Esophagus squamous epithelium (tissue), 5 donors: ENCODE data around the gene HDAC6. TPM values are rescaled to one million over a fixed set of nuclear protein-coding genes. Genes with fewer than 3 reads are reported as not detected.

Source experiments
- DNase-seq: peaks from one replicate; lab custom pipeline; 2025; lab: John Stamatoyannopoulos, UW
- H3K27ac ChIP-seq, 4 donors: fragments of 200-600 bp; sonication (generic); one replicate each; pipeline ENCODE4 v1.5.1; 2016 to 2019; ENCODE audit warnings: mild to moderate bottlenecking in 1 of 4
- H3K27me3 ChIP-seq, 4 donors: fragments of 200-600 bp; sonication (generic); 1 replicate in 3 of 4; 2 replicates in 1 of 4; pipeline versions ENCODE4 v1.5.1 to v1.6.0; 2017 to 2021; ENCODE audit warnings: antibody characterized with exemption in 1 of 4
- H3K36me3 ChIP-seq, 3 donors: fragments of 200-600 bp; sonication (generic); one replicate each; pipeline ENCODE4 v1.5.1; 2016 to 2019
- H3K4me1 ChIP-seq, 3 donors: fragments of 200-600 bp; sonication (generic); one replicate each; pipeline ENCODE4 v1.5.1; 2017 to 2019
- H3K4me3 ChIP-seq, 4 donors: fragments of 200-600 bp; sonication (generic); 1 replicate in 3 of 4; 2 replicates in 1 of 4; pipeline ENCODE4 v1.5.1; 2016 to 2019; ENCODE audit warnings: mild to moderate bottlenecking in 2 of 4, moderate library complexity in 1 of 4
- H3K9me3 ChIP-seq, 3 donors: fragments of 200-600 bp; sonication (generic); one replicate each; pipeline ENCODE4 v1.5.1; 2016 to 2019
- POLR2A ChIP-seq, 4 donors: fragments of 450-650 bp; IDR thresholded peaks; one replicate each; pipeline ENCODE4 v1.6.1; 2017; ENCODE audit warnings: antibody characterized with exemption in 4 of 4, mild to moderate bottlenecking in 4 of 4, moderate library complexity in 3 of 4
- WGBS, 2 donors: methylation state at CpG; one replicate each; pipeline ENCODE4 v1.1.5; 2018; 5-methylcytosine and 5-hydroxymethylcytosine counted together
- intact Hi-C: fragments of 100-400 bp; cut with DNase I; formaldehyde crosslinking; loops from one replicate; pipeline ENCODE4 v1.15.0; 2022
- total RNA-seq, 4 donors: library from RNA; depleted of rRNA; stranded (reverse); fragments of >200 nt; gene quantifications; one replicate each; pipeline ENCODE4 v1.1.0, GENCODE V29; 2016
- TF ChIP-seq, protein P1 (sequence below), 6 experiments: fragments of 450-650 bp in 4 of 6; fragments of 200-600 bp in 2 of 6; sonication (generic) in 2 of 6; IDR thresholded peaks; one replicate each; pipeline ENCODE4 v1.5.1; 2016 to 2019; ENCODE audit warnings: antibody characterized with exemption in 6 of 6, mild to moderate bottlenecking in 4 of 6, moderate library complexity in 4 of 6
- donor health status: DM: yes; HTN: yes; CAD: no.

Gene HDAC6
- total RNA-seq, 4 donors from 2014 or later, result 39.9 to 54.9 (median 48.2) TPM

DNA sequence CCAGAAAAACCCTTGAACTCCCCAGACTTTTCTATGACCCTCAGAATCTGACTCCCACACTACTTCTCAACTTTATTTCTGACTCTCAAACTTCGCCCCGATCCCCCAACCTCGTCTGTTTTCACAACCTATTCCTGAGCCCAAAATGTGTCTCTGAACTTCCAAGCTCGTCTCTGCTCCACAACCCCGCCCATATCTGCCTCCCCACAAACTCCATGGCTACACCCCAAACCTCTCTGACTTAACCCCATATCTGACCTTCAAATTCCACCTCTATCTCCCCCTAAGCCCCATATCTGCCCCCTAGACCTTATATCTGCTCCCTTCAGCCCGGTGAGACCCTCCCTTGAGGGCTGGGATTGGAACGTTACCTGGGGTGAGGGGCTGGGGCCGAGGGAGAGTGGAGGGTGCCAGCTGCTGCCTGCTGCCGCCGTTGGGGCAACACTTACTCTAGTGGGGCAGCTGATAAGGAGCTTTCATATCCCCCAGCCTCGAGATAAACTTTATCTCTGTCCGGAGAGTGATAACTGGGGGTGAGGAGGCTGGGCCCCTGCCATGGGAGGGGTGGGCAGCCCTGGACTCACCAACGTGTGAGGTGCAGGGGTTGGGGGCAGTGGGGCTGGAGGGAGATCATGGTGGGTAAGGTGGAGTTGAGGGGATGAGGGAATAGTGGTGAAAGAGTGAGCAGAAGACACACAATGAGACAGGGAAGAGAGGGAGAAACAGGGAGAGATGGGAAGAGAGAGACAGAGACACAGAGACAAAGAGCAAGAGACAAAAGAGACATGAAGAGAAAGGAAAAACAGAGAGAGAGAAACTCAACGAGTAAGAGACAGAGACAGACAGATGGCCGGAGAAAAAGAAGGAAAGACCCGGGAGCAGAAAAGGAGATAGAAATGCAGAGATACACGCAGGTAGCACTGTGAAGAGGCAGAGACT lies 14.1 kb upstream of the HDAC6 start:
- Histone ChIP-seq H3K4me1 (no peaks in the 10 kb centered on the region), H3K36me3 (no peaks in the 10 kb centered on the region), H3K27me3 (peaks cover 0 to 10% (median 0%) of the 10 kb centered on the region in 4 donors), H3K4me3 (no peak overlapping the region), H3K9me3 (no peaks in the 10 kb centered on the region), H3K27ac (no peak overlapping the region)
- no peak for DNase-seq
- intact Hi-C loops, result no loop called here
- 57 to 59% methylated on average over 10 to 15 of the region's 17 CpGs for WGBS, 2 donors
- TF ChIP-seq, protein P1, sequence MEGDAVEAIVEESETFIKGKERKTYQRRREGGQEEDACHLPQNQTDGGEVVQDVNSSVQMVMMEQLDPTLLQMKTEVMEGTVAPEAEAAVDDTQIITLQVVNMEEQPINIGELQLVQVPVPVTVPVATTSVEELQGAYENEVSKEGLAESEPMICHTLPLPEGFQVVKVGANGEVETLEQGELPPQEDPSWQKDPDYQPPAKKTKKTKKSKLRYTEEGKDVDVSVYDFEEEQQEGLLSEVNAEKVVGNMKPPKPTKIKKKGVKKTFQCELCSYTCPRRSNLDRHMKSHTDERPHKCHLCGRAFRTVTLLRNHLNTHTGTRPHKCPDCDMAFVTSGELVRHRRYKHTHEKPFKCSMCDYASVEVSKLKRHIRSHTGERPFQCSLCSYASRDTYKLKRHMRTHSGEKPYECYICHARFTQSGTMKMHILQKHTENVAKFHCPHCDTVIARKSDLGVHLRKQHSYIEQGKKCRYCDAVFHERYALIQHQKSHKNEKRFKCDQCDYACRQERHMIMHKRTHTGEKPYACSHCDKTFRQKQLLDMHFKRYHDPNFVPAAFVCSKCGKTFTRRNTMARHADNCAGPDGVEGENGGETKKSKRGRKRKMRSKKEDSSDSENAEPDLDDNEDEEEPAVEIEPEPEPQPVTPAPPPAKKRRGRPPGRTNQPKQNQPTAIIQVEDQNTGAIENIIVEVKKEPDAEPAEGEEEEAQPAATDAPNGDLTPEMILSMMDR (IDR thresholded peaks at IDR 0.05), result no peak

DNA sequence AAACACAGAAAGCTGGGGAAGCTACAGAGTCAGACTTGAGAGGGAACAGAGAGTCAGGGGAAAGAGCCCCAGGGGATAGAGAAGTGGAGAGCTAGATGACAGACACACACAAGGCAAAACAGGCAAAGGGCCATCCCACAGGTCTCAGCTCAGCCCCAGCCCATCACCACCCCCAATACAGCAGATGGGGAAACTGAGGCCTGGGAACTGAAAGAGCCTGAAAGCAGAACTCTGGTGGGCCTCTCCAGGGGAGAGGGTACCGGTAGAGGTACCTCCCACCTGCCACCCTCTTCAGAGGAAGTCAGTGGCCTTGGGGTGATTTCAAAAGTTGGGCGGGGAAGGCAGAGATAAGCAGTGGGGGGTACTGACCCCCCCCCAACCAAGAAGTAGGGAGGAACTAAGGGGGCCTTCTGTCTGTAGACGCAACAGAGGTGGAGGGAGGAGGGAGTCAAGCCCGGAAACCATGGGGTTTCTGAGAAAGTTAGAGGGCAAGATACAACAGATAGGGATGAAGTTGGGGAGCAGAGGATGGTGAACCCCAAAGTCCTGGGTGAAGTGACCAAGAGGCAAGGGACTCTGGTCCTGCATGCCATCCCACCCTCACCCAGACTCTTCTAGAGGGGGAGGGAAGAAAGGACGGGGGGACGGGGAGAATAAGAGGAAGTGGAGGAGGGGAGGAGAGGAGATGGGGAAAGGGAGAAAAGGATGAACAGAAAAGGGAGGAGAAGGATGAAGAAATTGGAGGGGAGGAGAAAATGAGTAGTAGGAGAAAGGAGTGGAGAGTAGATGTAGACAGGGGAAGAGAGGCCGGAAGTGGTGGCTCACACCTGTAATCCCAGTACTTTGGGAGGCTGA lies 12.3 kb upstream of the HDAC6 start:
- H3K36me3 ChIP-seq, result no peaks in the 10 kb centered on the region
- peaks cover 0 to 10% (median 0%) of the 10 kb centered on the region in 4 donors for H3K27me3 ChIP-seq
- no peaks in the 10 kb centered on the region for H3K4me1 ChIP-seq
- H3K9me3 ChIP-seq, result no peaks in the 10 kb centered on the region
- DNase-seq, result no peak
- 69 to 84% methylated on average over 3 to 6 of the region's 7 CpGs for WGBS, 2 donors
- TF ChIP-seq, protein P1 (IDR thresholded peaks at IDR 0.05), result no peak
- no peak for TF ChIP-seq POLR2A (IDR thresholded peaks at IDR 0.05)
- no peak overlapping the region for H3K27ac ChIP-seq
- intact Hi-C loops, result no loop called here
- no peak overlapping the region for H3K4me3 ChIP-seq

DNA sequence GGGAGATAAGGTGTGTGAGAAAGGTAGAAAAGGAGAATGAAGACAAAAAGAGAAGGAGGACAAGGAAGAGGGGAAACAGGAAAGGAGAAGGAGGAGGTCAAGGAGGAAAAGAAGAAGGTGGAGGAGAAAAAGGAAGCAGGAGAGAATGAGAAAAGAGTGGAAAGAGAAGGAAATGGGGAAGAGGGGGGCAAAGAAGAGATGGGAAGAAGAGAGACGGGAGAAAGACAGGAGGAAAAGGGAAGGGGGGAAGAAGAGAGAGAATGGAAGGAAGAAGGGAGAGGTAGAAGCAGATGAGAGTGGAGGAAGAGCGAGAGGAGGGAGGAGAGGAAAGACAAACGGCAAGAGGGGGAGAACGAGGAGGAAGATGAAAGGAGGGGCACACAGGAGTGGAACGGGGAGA lies 11.4 kb upstream of the HDAC6 start:
- Histone ChIP-seq H3K27me3 (peaks cover 0 to 10% (median 0%) of the 10 kb centered on the region in 4 donors), H3K27ac (no peak overlapping the region), H3K4me1 (no peaks in the 10 kb centered on the region), H3K4me3 (no peak overlapping the region), H3K9me3 (no peaks in the 10 kb centered on the region), H3K36me3 (no peaks in the 10 kb centered on the region)
- DNase-seq, result no peak
- intact Hi-C loops, result no loop called here
- WGBS, 2 donors, result 45 to 53% methylated on average over 5 of the region's 5 CpGs
- TF ChIP-seq, protein P1 (IDR thresholded peaks at IDR 0.05), result no peak
- TF ChIP-seq POLR2A (IDR thresholded peaks at IDR 0.05), result no peak

DNA sequence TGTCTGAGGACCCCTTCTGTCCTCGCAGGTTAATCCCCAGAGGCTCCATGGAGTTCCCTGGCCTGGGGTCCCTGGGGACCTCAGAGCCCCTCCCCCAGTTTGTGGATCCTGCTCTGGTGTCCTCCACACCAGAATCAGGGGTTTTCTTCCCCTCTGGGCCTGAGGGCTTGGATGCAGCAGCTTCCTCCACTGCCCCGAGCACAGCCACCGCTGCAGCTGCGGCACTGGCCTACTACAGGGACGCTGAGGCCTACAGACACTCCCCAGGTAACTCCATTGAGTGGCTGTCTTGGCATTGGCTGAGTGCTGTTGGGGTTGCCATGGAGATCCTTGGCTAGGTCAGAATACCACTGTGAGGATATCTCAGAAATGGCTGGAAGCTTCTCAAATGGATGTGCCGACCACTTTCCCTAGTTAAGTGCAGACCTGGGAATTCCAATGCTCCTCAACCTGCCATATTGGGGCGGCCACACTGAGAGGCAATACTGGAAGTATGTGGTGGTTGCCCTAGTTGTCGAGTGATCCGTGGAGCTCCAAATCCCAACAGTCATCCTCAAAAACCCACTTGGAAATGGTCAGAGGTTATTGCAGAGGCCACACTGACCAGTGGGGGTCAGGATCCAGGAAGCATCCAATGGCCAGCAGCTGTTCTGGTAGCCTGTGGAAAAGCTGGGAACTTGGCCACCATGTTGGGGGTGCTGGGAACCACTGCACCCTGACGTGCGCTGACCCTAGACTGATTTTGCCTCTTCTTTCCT lies 10.6 kb upstream of the HDAC6 start:
- Histone ChIP-seq H3K9me3 (no peaks in the 10 kb centered on the region), H3K27me3 (peaks cover 0 to 8% (median 0%) of the 10 kb centered on the region in 4 donors), H3K36me3 (no peaks in the 10 kb centered on the region), H3K4me3 (no peak overlapping the region), H3K4me1 (no peaks in the 10 kb centered on the region), H3K27ac (no peak overlapping the region)
- TF ChIP-seq, protein P1 (IDR thresholded peaks at IDR 0.05), result no peak
- TF ChIP-seq POLR2A (IDR thresholded peaks at IDR 0.05), result no peak
- intact Hi-C loops, result no loop called here
- WGBS, 2 donors, result 78 to 79% methylated on average over 4 of the region's 11 CpGs
- DNase-seq, result no peak
